PC-9 (cell line): ENCODE data around the gene GSDME. TPM values are rescaled to one million over a fixed set of nuclear protein-coding genes. Genes with fewer than 3 reads are reported as not detected.

Source experiments
- BruUV-seq: library from RNA; stranded (reverse); fragments of 400-500 nt; replicated peaks from 2 replicates; lab custom pipeline; 2021; lab: Mats Ljungman, UMichigan
- CTCF ChIA-PET: fragments of 300-600 bp; sonication (Branson Sonifier 250); formaldehyde crosslinking; loops from one replicate; lab custom pipeline; 2022; ENCODE audit warnings: antibody characterized with exemption; lab: Charles Lee
- POLR2A ChIA-PET: fragments of 300-600 bp; sonication (Branson Sonifier 250); formaldehyde crosslinking; loops from one replicate; lab custom pipeline; 2022; ENCODE audit warnings: antibody characterized with exemption; ENCODE audit not compliant: unreplicated experiment; lab: Charles Lee
- DNase-seq, 2 experiments: peaks; one replicate each; pipeline versions ENCODE4 v3.0.0 to v3.0.0-alpha.2; 2015 to 2022; ENCODE audit warnings: mixed read lengths in 1 of 2
- H2AFZ ChIP-seq: fragments of 200-600 bp; sonication (generic); 2 replicates; pipeline ENCODE4 v1.8.1; 2017; ENCODE audit warnings: antibody characterized with exemption
- H3F3A ChIP-seq: fragments of 200-600 bp; sonication (generic); 2 replicates; pipeline ENCODE4 v1.8.1; 2017; ENCODE audit warnings: antibody characterized with exemption, mild to moderate bottlenecking, low read depth; ENCODE audit not compliant: insufficient read depth
- H3K27ac ChIP-seq: fragments of 200-600 bp; sonication (generic); 2 replicates; pipeline ENCODE4 v1.6.1; 2016; ENCODE audit warnings: mixed run types
- H3K27me3 ChIP-seq: fragments of 200-600 bp; sonication (generic); 2 replicates; pipeline ENCODE4 v1.6.1; 2016; ENCODE audit warnings: low read depth, mixed run types; ENCODE audit not compliant: insufficient read depth
- H3K36me3 ChIP-seq: fragments of 200-600 bp; sonication (generic); 2 replicates; pipeline ENCODE4 v1.6.1; 2016; ENCODE audit warnings: low read depth, mixed run types
- H3K4me1 ChIP-seq: fragments of 200-600 bp; sonication (generic); replicated peaks from 2 replicates; pipeline ENCODE4 v1.6.1; 2016; ENCODE audit warnings: mixed run types; ENCODE audit not compliant: insufficient read depth
- H3K4me2 ChIP-seq: fragments of 200-600 bp; sonication (generic); 2 replicates; pipeline ENCODE4 v1.6.1; 2017; ENCODE audit warnings: mixed run types
- H3K4me3 ChIP-seq: fragments of 200-600 bp; sonication (generic); 2 replicates; pipeline ENCODE4 v1.6.1; 2016; ENCODE audit warnings: mixed run types
- H3K79me2 ChIP-seq: fragments of 200-600 bp; sonication (generic); 2 replicates; pipeline ENCODE4 v1.6.1; 2017; ENCODE audit warnings: low read depth, mixed run types
- H3K9me2 ChIP-seq: fragments of 200-600 bp; sonication (generic); 2 replicates; pipeline ENCODE4 v1.8.1; 2017; ENCODE audit warnings: mild to moderate bottlenecking; ENCODE audit not compliant: insufficient read depth
- H3K9me3 ChIP-seq: fragments of 200-600 bp; sonication (generic); 2 replicates; pipeline ENCODE4 v1.8.1; 2016; ENCODE audit warnings: low read depth; ENCODE audit not compliant: insufficient read depth
- H4K20me1 ChIP-seq: fragments of 200-600 bp; sonication (generic); 2 replicates; pipeline ENCODE4 v1.8.1; 2017; ENCODE audit not compliant: insufficient read depth
- CTCF ChIP-seq: fragments of 200-600 bp; sonication (generic); conservative IDR thresholded peaks from 2 replicates; pipeline ENCODE4 v1.6.1; 2017; ENCODE audit warnings: mixed run types, antibody characterized with exemption, mild to moderate bottlenecking, moderate library complexity
- EZH2 ChIP-seq: fragments of 200-600 bp; sonication (generic); IDR thresholded peaks from 2 replicates; pipeline ENCODE4 v1.8.0; 2017; ENCODE audit warnings: antibody characterized with exemption, low read depth
- intact Hi-C: fragments of 100-400 bp; cut with micrococcal nuclease; formaldehyde crosslinking; loops from one replicate; pipeline ENCODE4 v1.10.0; 2022; ENCODE audit not compliant: unreplicated experiment
- total RNA-seq: library from RNA; stranded (reverse); gene quantifications from 2 replicates; pipeline ENCODE4 v1.2.3, GENCODE V29; 2021

GSDME gene
- total RNA-seq, 1 experiment from 2014 or later = 11.5 TPM

- Histone ChIP-seq H2AFZ (no peak overlapping the region), H3K4me3 (no peak overlapping the region), H3K27me3 (no peaks in the 10 kb centered on the region), H3K36me3 (no peaks in the 10 kb centered on the region), H3K9me2 (no peaks in the 10 kb centered on the region), H3K4me1 (peaks cover 14% of the 10 kb centered on the region), H4K20me1 (no peaks in the 10 kb centered on the region), H3F3A (peaks cover 10% of the 10 kb centered on the region), H3K9me3 (peaks cover 10% of the 10 kb centered on the region; the same call in 1 of the 2 replicates), H3K79me2 (no peaks in the 10 kb centered on the region), H3K27ac (no peak overlapping the region), H3K4me2 (no peak overlapping the region)
- DNase-seq = no peak
- BruUV-seq = no TSS peak
- ChIA-PET CTCF (interaction anchor here (0.8 kb wide), 2 partner anchors 132 to 320 kb away, joined by 3 to 9 read pairs; no protein-coding TSS in a partner anchor), POLR2A (no interaction called here)
- TF ChIP-seq EZH2 (no peak), CTCF (no peak)
- intact Hi-C loops = no loop called here
Observed at GRCh38 chr7:24778543-24779282, 21.4 kb upstream of the GSDME start.

GRCh38 chr7:24777806-24778205 lies 20.5 kb upstream of the GSDME start:
- POLR2A ChIA-PET = interaction anchor here (0.6 kb wide), 1 partner anchor 301 kb away, joined by 4 read pairs; no protein-coding TSS in a partner anchor
- BruUV-seq = no TSS peak
- no peak overlapping the region for H2AFZ ChIP-seq
- H3F3A ChIP-seq = peaks cover 10% of the 10 kb centered on the region
- H3K79me2 ChIP-seq = no peaks in the 10 kb centered on the region
- no peak overlapping the region for H3K4me3 ChIP-seq
- CTCF ChIA-PET = interaction anchor here (0.8 kb wide), 1 partner anchor 321 kb away, joined by 3 read pairs; no protein-coding TSS in a partner anchor
- no peaks in the 10 kb centered on the region for H3K36me3 ChIP-seq
- TF ChIP-seq CTCF (no peak), EZH2 (no peak)
- no peak overlapping the region for H3K4me2 ChIP-seq
- DNase-seq = no peak
- no peaks in the 10 kb centered on the region for H4K20me1 ChIP-seq
- no peak overlapping the region for H3K27ac ChIP-seq
- H3K27me3 ChIP-seq = no peaks in the 10 kb centered on the region
- peaks cover 14% of the 10 kb centered on the region for H3K4me1 ChIP-seq
- peaks cover 3% of the 10 kb centered on the region; the same call in 1 of the 2 replicates for H3K9me3 ChIP-seq
- H3K9me2 ChIP-seq = no peaks in the 10 kb centered on the region
- intact Hi-C loops = no loop called here

- POLR2A ChIA-PET = no interaction called here
- H3K36me3 ChIP-seq = no peaks in the 10 kb centered on the region
- BruUV-seq = no TSS peak
- no peak overlapping the region for H3K4me3 ChIP-seq
- CTCF ChIA-PET = no interaction called here
- H3K4me1 ChIP-seq = peaks cover 14% of the 10 kb centered on the region
- H3K27me3 ChIP-seq = no peaks in the 10 kb centered on the region
- H2AFZ ChIP-seq = no peak overlapping the region
- no peak overlapping the region for H3K27ac ChIP-seq
- no peak for TF ChIP-seq EZH2
- no peak for TF ChIP-seq CTCF
- intact Hi-C loops = no loop called here
- no peaks in the 10 kb centered on the region for H3K9me2 ChIP-seq
- no peaks in the 10 kb centered on the region for H4K20me1 ChIP-seq
- no peaks in the 10 kb centered on the region for H3K9me3 ChIP-seq
- DNase-seq = no peak
- H3F3A ChIP-seq = peaks cover 10% of the 10 kb centered on the region
- H3K79me2 ChIP-seq = no peaks in the 10 kb centered on the region
- H3K4me2 ChIP-seq = no peak overlapping the region
Observed at GRCh38 chr7:24773646-24774045, 16.4 kb upstream of the GSDME start.
